Renal cortex interstitium (tissue), 11 donors: ENCODE measurements around the gene SPTLC2. TPM values are rescaled to one million over a fixed set of nuclear protein-coding genes. Genes with fewer than 3 reads are reported as not detected.

Experiments
- DNase-seq, 11 donors: peaks; one replicate each; pipeline ENCODE4 v3.0.0-alpha.2; 2013; ENCODE audit warnings: low read depth in 9 of 11, low spot score in 4 of 11; ENCODE audit errors: extremely low read depth in 1 of 11
- polyA plus RNA-seq, 3 donors: library from polyadenylated mRNA; unstranded; fragments of 120-200 nt; gene quantifications; one replicate each; pipeline ENCODE4 v1.2.1, GENCODE V29; 2013; ENCODE audit not compliant: insufficient read length in 3 of 3

SPTLC2 gene
- polyA plus RNA-seq, 3 donors: 61.8 to 71.8 (median 71.7) TPM

DNA sequence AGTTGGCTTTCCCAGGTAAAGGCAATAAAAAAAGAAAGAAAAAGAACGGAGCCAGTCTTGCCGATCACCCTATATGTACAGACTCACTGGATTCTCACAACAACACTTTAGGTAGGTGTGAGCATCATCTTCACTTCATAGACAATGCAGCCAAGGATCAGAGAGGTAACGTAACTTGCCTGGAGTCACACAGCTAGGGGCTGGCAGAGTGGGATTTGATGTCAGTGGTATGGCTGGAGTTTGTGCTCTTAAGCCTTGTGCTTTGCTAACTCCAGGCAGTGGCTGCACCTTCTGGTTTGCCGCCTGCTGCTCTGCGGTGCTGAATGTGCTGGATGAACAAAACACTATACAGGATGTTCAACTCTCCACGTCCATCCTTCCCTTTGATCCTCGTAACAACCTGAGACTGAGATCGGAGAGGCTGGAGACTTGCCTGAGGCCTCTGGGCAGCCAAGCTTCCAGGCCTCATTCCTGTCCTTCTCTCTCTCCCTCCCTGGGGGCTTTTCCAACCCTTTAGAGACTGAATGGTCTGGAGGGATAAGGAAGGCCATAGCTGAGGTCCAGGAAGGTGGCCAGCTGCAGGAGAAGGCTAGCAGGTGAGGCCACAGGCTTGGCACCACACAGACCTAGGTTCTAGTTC is 126.0 kb downstream of the SPTLC2 start:
- no peak for DNase-seq

DNA sequence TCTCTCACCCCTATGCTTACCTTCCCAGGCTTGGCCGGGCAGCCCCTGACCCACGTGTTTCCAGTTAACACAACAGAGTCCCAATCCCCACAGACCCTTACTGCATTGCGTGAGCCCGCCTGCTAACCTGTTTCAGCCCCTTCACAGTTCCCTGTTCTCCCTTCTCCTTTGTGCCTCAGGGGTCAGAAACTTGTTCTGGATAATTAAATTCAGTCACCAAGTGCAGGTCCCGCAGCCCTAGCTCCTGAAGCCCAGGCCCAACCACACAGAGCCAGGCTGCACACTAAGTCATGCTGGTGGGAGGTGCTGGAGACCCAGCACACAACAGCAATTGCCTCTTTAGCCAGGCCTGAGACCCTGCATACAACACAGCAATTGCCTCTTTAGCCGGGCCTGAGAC is 127.4 kb downstream of the SPTLC2 start:
- DNase-seq: peak in 1 of 11 donors; percentile 46

- no peak for DNase-seq
These were observed 127.9 kb downstream of the SPTLC2 start for GRCh38 chr14:77488558-77488957.

GRCh38 chr14:77485901-77486678 is 130.3 kb downstream of the SPTLC2 start:
- no peak for DNase-seq

GRCh38 chr14:77485256-77485655 is 131.2 kb downstream of the SPTLC2 start:
- DNase-seq: no peak

DNA sequence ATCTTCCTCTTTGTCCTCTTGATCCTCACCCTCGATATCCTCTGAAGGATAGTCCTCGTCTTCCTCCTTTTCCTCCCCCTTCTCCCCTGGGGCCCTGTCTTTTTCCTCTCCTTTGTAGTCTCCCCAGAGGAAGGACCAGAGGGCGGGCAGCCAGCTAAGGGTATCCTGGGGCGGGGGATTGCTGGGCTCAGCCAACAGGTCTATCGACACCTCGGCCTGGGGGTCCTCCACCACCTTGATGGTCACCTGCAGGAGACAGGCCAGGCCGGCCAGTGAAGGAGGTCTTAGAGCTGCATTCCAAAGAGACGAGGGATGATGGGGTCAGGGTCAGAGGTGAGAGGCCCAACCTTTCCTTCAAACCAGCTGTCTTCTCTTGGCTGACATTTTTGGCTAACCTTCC is 134.0 kb downstream of the SPTLC2 start:
- no peak for DNase-seq

- DNase-seq: no peak
These were observed 137.6 kb downstream of the SPTLC2 start for GRCh38 chr14:77478796-77479195.

- no peak for DNase-seq
These were observed 138.4 kb downstream of the SPTLC2 start for GRCh38 chr14:77478029-77478428.

- no peak for DNase-seq
These were observed 140.9 kb downstream of the SPTLC2 start for GRCh38 chr14:77475432-77476115.

- DNase-seq: no peak
These were observed 141.8 kb downstream of the SPTLC2 start for GRCh38 chr14:77474479-77475177.

- no peak for DNase-seq
These were observed 142.5 kb downstream of the SPTLC2 start for GRCh38 chr14:77473921-77474320.

DNA sequence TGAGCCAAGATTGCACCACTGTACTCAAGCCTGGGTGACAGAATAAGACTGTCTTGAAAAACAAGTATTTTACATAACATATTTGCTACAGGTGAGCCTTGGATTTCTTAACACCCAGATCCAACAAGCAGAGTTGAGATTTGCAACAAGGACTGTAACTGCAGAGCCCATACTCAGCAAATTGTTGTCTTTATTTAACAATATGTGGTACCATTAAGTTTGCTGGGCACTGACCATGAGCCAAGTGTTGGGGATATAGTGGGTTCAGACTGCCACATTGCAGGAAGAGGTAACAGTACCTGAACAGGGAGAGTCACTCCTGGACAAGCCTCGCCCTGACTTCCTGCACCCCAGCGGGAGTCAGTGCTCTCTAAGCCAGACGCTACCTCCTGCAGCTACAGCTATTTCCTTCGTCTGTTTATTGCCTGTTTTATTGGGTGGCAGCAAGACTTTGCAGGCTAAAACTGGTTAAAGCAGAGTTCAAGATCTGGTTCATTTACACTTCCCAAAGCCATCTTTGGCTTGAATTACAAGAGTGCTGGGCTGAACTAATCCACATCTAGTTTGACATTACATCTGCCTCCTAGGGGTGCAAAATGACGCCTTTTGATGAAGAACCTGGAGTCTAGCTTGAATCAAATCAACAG is 146.1 kb downstream of the SPTLC2 start:
- DNase-seq: no peak

DNA sequence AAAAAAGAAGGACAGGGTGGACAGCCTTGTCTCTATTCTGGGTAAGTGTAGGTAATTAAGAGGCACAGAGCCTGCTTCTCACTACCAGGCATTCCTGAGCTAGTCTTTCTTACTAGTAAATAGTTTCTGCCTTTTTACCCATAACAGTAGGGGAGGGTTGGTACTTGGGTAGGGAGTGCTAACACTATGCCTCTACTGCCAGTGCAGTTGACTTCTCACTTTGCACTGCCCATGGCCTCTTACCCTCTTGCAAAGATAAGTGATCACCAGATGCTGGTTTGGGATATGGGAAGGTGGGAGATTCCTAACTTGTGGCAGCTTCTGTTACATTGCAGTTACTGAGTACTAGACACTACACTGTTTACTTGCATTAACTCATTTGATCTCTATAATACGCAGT is 146.9 kb downstream of the SPTLC2 start:
- DNase-seq: no peak

GRCh38 chr14:77469067-77469505 is 147.4 kb downstream of the SPTLC2 start:
- DNase-seq: no peak

GRCh38 chr14:77467801-77468200 is 148.6 kb downstream of the SPTLC2 start:
- no peak for DNase-seq

DNA sequence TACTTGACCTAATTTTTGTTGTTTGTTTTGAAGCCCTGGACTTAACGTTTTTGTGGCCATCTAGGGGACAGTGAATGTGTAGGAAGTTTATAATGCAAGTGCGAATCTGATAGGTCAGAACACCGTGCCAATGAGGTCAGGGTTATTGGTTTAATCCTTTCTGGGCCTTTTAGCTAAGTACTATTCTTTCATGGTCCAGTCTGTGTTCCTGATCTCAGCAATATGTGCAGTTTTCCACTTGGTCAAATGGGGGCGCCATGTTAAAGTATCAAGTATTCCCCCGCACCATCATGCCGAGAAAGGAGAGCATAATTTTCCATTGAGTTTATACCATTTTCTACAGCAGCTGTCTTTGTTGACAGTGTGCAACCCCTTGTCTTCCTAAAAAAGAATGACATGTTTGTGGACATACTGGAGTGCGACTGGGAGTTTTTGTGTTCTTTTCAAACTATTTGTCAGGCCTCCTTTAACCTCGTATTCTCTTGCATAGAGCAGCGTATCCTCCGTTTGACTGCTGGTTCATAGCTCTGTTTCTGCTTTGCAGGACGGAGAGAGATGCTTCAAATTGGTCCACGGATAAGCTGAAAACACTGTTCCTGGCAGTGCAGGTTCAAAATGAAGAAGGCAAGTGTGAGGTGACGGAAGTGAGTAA is 157.2 kb downstream of the SPTLC2 start:
- peak in 7 of 11 donors; percentile 56 to 80 (median 66) for DNase-seq

DNA sequence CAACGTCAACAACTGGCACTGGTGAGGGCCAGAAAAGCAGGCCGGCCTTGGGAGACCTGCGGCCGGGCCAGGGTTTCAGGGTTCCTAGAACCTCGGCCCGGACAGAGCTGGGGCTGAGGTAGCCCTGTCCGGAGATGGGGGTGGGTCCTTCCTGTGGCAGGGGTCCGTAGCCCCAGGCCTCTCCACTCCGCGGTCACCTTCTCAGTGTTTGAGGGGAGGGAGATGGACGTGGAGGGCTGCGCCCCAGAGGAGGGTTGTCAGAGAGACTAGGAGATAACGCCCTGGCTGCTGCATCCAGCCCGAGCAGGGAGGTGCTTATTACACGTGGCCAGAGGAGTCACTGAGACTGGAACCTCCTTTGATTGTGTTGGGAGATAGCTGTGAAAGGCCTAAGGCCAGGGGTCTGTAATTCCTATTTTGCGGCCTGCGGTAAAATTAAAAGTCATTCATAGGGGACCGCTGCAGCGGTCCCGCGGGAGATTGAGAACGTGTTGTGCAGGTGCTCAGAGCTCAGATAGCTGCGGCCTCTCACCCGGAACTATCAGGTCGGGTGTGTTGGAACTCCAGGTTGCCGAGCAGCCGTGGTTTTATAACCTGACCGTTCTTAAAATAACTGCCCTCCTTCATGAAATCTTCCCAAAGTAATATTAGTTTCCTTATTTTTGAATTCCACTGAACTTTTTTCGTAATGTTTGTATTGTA is 158.0 kb downstream of the SPTLC2 start:
- DNase-seq: peak in 1 of 11 donors; percentile 15
